Measurements from ENCODE around the gene HSPBP1. TPM values are rescaled to one million over a fixed set of nuclear protein-coding genes. Genes with fewer than 3 reads are reported as not detected.

HSPBP1 gene
- total and polyA plus RNA-seq, 2 of the 13 experiments (the other 11 are each of a cell fraction or from before 2014, with no cell fraction given) = 22.3 to 33.7 TPM

DNA sequence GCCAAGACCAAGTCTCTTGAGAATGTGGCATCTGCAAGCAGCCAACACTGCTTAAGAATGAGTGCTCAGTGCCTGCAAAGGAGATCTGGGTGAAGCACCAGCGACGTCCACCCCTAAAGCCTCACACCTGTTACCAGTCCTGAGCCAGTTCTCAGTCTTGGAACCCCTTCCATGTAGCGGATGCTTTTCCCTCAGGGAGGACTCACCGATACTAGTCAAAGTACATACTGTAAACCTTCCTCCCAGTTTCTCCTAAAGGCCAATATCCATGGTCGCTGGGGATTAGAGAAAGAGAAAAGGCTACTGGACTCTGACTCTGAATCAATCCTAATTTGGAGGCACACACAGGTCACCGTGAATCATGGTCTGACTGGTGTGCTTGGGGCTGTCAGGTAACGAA is 66.4 kb downstream of the HSPBP1 start:
- H3K4me2 ChIP-seq (ENCODE audit: low read depth, low read length) = no peak overlapping the region
- TF ChIP-seq ZNF263 (CRISPR knock-in tag; IDR thresholded peaks at IDR 0.05) (peak; percentile 93), DR1 (CRISPR knock-in tag; IDR thresholded peaks at IDR 0.05) (no peak)
- H3K27me3 ChIP-seq (ENCODE audit: control insufficient read depth in 1 of 2, insufficient read depth in 2 of 2, low read length in 2 of 2) = no peaks in the 10 kb centered on the region
- ATAC-seq (no peak), FAIRE-seq (no peak), DNase-seq (ENCODE audit: low spot score) (no peak)
- no peaks in the 10 kb centered on the region for H4K20me1 ChIP-seq (ENCODE audit: insufficient read depth, low read length)
- no peaks in the 10 kb centered on the region for H3K36me3 ChIP-seq (replicated peaks in 1 of 2; ENCODE audit: control insufficient read depth in 1 of 2, insufficient read depth in 2 of 2, low read length in 2 of 2)
- H3K9ac ChIP-seq (ENCODE audit: insufficient read depth, low read depth, low read length) = no peak overlapping the region
- H3K4me3 ChIP-seq (replicated peaks in 1 of 3; ENCODE audit: insufficient read depth in 1 of 3, low read depth in 2 of 3, low read length in 3 of 3) = no peak overlapping the region
- H3K79me2 ChIP-seq (ENCODE audit: insufficient read depth, low read length) = no peaks in the 10 kb centered on the region
- H3K4me1 ChIP-seq (ENCODE audit: insufficient read depth, low read length) = peaks cover 72% of the 10 kb centered on the region
- in situ Hi-C loops (cut with HindIII; ENCODE audit: extremely low pct_ligation_motif_present, low pct_unique_long_range_greater_than_20kb) = no loop called here
- WGBS (ENCODE audit: low lambda C conversion rate) = 26% methylated on average over 5 of the region's 7 CpGs
- BruUV-seq (replicated peaks) = no TSS peak
- intact Hi-C loops (cut with micrococcal nuclease; ENCODE audit: unreplicated experiment) = no loop called here
- no peaks in the 10 kb centered on the region for H3K9me3 ChIP-seq (ENCODE audit: low read length)
- ChIA-PET CTCF (ENCODE audit: low intra/inter-chr PET ratio, low total read pairs) (no interaction called here), POLR2A (interaction anchor here (0.7 to 6.6 kb wide), 2 partner anchors 44 to 64 kb away, joined by 3 to 95 read pairs; partner anchors contain the start of gene PPP6R1)
- no peak overlapping the region for H2AFZ ChIP-seq (ENCODE audit: low read length)
- no peak overlapping the region for H3K27ac ChIP-seq (ENCODE audit: extremely low read length, insufficient read depth, low read length)

- in situ Hi-C loops (cut with HindIII; ENCODE audit: extremely low pct_ligation_motif_present, low pct_unique_long_range_greater_than_20kb) (no loop called here), intact Hi-C loops (cut with micrococcal nuclease; ENCODE audit: unreplicated experiment) (loop anchor here (1.0 kb wide), 2 partner anchors 80 to 206 kb away; no protein-coding TSS in a partner anchor)
- ATAC-seq = peak; percentile 42
- Histone ChIP-seq H3K27ac (ENCODE audit: extremely low read length, insufficient read depth, low read length) (no peak overlapping the region), H3K9ac (ENCODE audit: insufficient read depth, low read depth, low read length) (no peak overlapping the region), H3K27me3 (ENCODE audit: control insufficient read depth in 1 of 2, insufficient read depth in 2 of 2, low read length in 2 of 2) (no peaks in the 10 kb centered on the region), H3K4me2 (ENCODE audit: low read depth, low read length) (peak overlapping the region; percentile 38), H4K20me1 (ENCODE audit: insufficient read depth, low read length) (no peaks in the 10 kb centered on the region), H3K4me3 (replicated peaks in 1 of 3; ENCODE audit: insufficient read depth in 1 of 3, low read depth in 2 of 3, low read length in 3 of 3) (no peak overlapping the region), H3K36me3 (replicated peaks in 1 of 2; ENCODE audit: control insufficient read depth in 1 of 2, insufficient read depth in 2 of 2, low read length in 2 of 2) (no peaks in the 10 kb centered on the region), H2AFZ (ENCODE audit: low read length) (no peak overlapping the region), H3K9me3 (ENCODE audit: low read length) (no peaks in the 10 kb centered on the region), H3K79me2 (ENCODE audit: insufficient read depth, low read length) (no peaks in the 10 kb centered on the region), H3K4me1 (ENCODE audit: insufficient read depth, low read length) (peaks cover 66% of the 10 kb centered on the region)
- ChIA-PET CTCF (ENCODE audit: low intra/inter-chr PET ratio, low total read pairs) (interaction anchor here (1.6 kb wide), 1 partner anchor 206 kb away, joined by 8 read pairs; no protein-coding TSS in a partner anchor), POLR2A (interaction anchor here (6.6 kb wide), 1 partner anchor 45 kb away, joined by 95 read pairs; the partner anchor contains the start of gene PPP6R1)
- FAIRE-seq = peak; percentile 74
- peak; percentile 64 for DNase-seq (ENCODE audit: low spot score)
- 0% methylated on average over 3 of the region's 3 CpGs for WGBS (ENCODE audit: low lambda C conversion rate)
- BruUV-seq (replicated peaks) = no TSS peak
- TF ChIP-seq IKZF1 (IDR thresholded peaks at IDR 0.05) (no peak), ZNF674 (CRISPR knock-in tag; IDR thresholded peaks at IDR 0.05; ENCODE audit: low read depth) (no peak), MAZ (IDR thresholded peaks at IDR 0.05; ENCODE audit: borderline replicate concordance, low read depth, low read length) (no peak), MAZ (CRISPR knock-in tag; IDR thresholded peaks at IDR 0.05; ENCODE audit: low read depth) (no peak), HOMEZ (CRISPR knock-in tag; IDR thresholded peaks at IDR 0.05; ENCODE audit: low read depth) (peak; percentile 31; the same call in 1 of the 2 replicates), ZKSCAN5 (CRISPR knock-in tag; IDR thresholded peaks at IDR 0.05) (no peak), ZNF318 (CRISPR knock-in tag; IDR thresholded peaks at IDR 0.05) (no peak)
These were observed 67.5 kb downstream of the HSPBP1 start for GRCh38 chr19:55212447-55212846.

Data from HepG2 (cell line).